Left renal cortex interstitium (tissue), 4 donors: ENCODE measurements around the gene PPP2R2C. TPM values are rescaled to one million over a fixed set of nuclear protein-coding genes. Genes with fewer than 3 reads are reported as not detected.

Source experiments
- DNase-seq, 4 donors: peaks; one replicate each; pipeline ENCODE4 v3.0.0-alpha.2; 2013; ENCODE audit warnings: low read depth in 4 of 4, low spot score in 2 of 4, missing footprints in 1 of 4
- polyA plus RNA-seq, 4 donors: library from polyadenylated mRNA; unstranded; fragments of 120-200 nt; gene quantifications; one replicate each; pipeline ENCODE4 v1.2.1, GENCODE V29; 2013; ENCODE audit not compliant: insufficient read length in 4 of 4

Gene PPP2R2C
- polyA plus RNA-seq, 4 donors: 0.35 to 0.66 (median 0.53) TPM

DNA sequence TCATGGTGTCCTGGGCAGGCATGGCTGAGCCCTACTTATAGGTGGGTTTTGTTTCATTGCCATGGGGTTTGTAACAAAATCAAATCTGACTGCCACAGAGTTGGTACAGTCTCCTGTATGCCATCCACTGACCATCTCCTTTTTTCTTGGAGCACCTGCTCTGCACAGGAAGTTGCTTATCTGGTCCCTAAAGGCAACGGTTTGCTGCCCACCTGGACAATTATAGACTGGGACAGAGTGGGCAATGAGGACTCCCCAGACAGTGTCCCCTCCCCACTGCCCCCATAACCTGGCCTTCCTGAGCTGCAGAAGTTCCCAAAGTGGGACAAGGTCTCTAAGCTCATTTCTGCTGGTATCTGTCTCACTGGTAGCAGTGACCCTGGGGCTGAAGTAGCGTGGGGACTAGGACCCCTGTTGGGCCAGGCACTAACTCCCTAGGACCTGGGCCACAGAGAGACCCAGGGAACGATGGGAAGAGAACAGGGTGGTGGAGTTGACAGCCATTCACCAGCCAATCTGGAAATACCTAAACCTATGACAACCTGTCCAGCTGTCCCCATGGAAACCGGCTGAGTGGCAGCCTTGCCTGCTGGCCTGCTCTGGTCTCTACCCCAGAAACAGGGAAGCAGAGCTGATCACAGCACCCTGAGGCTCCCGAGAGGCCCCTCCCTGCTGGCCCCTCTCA is 138.1 kb downstream of the PPP2R2C start:
- no peak for DNase-seq

DNA sequence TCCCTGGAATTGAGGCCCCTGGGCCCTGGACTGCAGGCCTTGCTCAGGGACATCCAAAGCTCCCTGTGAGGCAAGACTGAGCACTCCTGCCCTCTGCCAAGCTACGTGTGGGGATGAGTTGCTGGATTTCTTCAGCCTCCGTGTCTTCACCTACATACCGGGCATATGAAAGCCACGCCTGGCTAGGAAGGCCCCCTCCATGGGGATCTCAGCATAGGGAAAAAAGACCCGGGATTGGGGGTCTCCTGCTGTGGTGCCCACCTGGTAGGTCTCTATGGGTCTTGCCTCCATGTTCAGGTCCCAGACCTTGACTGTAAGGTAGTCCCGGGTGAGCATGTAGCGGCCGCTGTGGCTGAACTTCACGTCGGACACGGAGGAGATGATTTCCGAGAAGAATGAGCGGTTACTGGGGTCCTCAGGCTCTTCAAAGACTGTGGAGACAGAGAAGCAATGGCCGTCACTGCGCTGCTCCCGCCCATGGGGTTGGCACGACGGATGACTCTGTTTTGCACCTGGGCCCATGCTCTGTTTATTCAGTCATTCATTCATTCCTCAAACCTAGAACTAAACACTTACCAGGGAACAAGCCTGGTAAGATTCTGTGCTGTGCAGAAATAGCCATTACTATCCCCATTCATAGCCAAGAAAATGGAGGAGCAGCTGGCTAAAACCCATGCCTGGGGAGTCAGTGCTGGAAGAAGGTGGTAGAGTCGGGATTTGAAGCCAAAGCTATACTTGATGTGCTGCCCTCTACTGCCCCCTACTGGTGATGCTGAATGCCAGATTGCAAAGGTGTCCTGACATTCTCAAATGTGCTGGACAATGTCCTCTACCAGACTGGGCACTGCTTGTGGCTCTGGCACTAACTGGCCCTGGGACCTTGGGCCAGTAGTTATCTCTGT is 138.9 kb downstream of the PPP2R2C start:
- no peak for DNase-seq

DNA sequence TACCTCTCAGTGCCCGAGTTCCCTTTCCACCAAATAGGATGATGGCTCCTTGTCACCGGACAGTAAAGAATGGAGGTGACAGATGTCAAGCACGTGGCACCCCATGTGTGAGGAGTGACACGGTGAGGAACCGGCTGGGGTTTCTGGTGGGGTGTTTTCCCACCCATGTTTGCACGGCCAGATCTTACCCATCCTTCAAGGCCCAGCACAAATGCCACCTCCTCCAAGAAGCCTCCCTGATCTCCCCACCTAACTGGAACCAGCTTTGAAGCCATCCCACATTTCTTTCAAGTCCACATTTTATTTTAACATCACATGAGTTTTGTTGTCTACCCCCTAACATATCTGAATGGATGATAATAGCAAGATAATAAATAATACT is 139.8 kb downstream of the PPP2R2C start:
- no peak for DNase-seq

DNA sequence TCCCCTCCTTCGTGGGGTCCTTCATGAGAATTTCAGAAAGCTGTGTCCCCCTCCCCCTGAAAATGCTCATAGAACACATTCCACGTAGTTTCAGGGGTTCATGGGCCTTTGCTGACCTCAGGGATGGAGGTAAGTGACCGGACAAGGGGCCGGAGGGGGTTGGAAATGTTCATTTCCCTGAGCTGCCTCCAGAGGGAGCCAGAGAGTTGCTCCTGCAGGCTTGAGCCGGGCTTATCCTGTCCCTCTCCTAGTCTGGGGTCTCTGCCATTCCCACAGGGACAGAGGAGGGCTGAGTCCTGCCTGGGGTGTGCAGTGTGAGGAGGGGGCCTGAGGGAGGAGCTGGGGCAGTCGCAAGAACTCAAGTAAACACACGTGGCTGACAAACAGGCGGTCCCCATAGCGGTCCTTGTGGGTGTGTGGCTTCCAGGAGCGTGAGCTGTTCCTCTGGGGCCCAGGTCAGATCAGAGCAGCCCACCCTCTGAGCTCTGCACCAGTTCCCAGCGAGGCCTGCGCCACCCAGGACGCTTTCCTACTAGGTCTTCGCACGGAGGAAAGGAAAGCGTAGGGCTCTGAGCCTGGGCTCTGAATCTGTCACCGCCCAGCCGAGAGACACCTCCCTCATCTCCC is 140.3 kb downstream of the PPP2R2C start:
- DNase-seq: no peak

DNA sequence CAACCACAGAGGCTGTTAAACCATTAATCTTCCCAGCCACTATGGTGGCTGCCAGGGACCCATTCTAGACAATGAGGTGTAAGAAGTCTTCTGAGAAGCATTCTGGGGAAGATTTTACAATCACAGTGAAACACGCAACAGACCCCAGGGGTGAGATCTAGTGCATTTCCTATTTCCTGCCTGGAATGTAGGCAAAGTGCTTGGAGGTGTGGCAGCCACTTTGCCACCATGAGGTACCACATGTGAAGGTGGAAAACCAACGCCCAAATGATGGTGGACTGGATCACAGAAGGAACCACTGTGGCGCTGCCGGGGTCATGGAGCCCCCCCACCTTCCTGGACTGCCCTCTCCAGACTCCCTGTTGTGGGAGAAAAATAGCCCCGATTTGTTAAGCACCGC is 140.9 kb downstream of the PPP2R2C start:
- DNase-seq: no peak

DNA sequence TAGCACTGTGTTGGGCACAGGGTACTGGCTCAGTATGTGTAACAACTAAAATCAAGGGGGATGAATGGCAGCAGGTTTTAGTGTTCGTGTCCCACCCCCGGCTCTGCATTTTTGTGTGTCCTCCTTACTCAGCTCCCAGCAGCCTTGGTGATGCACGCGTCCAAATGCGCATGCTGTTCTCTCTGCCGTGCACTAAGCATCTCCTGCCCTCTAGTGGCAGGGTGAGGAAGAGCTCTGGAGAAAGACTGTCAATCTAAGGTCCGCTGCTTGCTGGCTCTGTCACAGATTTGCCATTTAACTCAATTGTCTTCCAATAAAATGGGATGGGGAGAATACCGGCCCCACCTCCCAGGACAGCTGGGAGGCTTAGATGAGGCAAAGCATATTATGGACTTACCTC is 141.4 kb downstream of the PPP2R2C start:
- DNase-seq: no peak

DNA sequence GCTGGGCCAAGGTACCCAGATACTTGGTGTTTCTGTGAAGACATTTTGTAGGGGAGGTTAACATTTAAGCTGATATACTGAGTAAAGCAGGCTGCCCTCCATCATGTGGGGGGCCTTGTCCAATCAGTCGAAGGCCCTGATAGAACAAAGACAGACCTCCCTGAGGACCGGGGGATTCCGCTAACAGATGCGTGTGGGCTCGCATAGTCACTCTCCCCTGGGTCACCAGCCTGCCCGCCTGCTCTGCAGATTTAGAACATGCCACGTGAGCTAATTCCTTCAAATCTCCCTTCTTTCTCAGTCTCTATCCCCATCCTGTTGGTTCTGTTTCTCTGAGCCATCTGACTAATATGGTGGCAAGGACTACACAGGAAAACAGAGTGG is 142.0 kb downstream of the PPP2R2C start:
- no peak for DNase-seq

DNA sequence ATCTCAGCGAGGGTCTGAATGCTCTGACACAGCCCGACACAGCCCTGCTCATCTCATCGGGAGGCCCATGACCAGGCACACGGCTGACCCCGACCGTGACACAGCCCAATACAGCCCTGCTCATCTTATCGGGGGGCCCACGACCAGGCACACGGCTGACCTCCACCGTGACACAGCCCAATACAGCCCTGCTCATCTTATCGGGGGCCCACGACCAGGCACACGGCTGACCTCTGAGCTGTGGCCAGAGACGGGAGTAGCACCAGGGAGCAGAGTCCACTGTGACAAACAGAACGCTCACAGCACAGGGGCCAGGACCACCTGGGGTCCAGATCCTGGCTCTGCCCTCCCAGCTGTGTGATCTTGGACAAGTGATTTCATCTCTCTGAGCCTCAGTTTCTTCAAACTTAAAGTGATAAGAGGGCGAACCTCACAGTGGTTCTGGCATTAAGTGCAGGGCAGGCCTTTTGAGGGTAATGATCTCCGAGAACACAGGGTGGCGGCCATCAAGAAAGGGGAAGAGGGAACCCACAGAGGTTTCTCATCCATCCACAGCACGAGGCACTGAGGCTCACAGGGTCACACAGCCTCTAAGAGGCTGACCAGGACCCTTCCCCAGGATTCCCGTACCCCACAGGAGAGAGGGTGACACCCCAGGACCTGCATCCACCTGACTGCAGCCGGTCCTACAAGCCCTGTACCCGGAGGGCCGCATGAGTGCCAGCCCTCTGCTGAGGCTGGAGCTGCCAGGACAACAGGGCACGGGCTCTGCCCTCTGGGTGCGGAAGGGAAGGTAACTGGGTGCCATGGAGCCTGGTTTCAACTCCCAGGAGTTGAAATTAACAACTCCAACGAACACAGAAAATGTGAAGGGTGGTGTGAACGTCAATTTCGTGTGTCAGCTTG is 142.7 kb downstream of the PPP2R2C start:
- DNase-seq: no peak

DNA sequence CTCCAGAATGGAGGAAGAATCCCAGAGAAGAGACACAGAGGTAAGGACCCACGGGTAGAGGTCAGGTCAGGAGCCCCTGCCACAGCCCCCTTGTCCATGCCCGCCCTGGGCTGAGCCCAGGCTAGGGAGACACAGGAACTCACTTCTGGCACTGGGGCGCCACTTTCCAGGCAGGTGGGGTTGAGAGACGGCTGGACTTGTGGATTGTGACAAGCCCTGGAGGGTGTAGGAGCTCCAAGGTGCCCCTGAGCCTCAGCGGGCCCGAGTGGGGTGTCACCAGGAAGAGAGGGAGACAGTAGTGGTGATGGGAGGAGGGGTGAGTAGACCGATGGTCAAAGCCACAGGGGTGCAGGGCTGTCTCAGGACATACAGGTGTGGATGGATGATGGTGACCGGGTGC is 143.9 kb downstream of the PPP2R2C start:
- DNase-seq: no peak

DNA sequence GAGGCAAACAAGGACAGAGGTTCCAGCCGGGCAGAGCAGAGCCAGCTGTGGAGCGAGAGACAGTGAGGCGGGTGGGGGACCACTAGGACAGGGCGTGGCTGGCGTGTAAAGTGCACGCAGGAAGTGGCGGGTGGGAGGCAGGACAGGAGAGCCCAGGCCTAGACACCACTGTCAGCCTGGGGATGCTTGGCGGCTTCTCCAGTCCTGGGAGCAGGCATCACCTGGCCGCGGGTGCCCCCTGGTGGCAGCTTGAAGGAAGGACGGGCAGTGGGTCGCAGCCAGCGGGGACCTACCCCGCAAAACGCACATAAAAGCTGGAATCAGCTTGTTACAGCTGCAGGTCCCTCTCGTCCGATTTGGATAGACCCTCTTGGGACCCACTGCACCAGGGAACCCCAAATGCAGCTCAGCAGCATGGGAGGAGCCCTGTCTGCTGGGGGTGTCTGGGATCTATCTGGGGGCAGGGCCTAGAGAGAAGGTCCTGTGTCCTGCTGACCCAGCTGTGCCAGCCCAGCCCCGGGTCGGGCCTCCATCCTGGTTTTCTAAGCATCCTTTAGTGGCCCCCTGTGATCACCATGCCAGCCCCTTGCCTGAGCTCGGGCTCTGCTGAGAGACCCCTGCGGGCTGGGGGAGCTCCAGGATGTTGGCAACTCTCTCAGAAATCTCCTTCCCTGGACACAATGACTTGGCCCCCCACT is 145.0 kb downstream of the PPP2R2C start:
- DNase-seq: peak in 1 of 4 donors; percentile 51

DNA sequence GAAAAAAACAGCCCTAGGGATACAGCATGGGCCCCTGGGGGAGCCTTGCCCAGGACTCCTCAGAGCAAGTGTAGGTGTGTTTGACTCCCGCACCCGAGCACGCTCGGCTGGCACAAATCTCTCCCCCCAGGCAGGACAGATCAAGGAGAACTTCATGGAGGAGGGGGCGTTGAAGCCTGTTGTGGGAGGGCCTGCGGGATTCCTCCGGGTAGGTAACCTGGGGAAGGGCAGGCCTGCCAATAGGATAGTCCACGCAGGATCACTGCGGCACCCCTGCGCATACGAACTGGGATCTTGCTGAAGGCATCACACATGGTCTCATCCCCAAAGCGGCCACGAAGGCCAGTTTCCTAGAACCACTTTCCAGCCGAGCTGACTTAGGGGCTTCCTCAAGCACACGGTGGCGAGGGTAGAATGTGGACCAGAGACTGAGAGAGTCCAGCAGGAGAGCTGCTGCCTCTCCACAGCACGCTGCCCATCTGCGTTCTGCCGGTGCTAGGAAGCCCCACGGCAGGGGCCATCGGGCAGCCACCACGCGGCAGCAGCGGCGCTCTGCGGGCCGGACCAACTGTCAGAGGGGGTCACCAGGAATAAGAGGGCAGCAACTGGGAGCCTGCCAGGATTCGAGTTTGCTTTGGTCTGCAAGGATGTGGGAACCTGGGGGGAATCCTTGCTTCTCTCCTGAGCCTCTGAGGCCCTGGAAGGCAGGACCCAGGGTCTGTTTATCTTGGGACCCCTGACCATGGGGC is 145.9 kb downstream of the PPP2R2C start:
- DNase-seq: no peak

DNA sequence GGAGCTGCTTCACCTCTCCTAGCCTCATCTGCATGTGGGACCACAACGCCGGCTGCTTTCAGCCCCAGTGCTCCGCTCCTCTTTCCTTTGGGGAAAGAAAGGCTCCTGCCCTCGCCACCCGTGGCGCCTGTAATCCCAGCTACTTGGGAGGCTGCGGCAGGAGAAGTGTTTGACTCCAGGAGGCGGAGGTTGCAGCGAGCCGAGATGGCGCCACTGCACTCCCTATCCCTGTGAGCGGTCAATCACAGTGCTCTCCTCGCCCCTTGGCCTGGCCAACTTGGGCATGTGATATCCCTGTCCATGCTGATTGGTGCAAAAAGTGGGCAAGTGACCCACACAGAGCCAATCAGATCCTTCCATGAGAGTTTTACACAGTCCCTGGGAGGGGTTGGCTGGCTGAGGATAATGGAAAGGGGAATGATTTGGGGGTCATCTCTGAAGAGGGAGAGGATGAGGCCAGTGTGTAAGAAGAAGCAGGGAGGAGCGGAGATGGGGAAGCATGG is 146.6 kb downstream of the PPP2R2C start:
- no peak for DNase-seq

DNA sequence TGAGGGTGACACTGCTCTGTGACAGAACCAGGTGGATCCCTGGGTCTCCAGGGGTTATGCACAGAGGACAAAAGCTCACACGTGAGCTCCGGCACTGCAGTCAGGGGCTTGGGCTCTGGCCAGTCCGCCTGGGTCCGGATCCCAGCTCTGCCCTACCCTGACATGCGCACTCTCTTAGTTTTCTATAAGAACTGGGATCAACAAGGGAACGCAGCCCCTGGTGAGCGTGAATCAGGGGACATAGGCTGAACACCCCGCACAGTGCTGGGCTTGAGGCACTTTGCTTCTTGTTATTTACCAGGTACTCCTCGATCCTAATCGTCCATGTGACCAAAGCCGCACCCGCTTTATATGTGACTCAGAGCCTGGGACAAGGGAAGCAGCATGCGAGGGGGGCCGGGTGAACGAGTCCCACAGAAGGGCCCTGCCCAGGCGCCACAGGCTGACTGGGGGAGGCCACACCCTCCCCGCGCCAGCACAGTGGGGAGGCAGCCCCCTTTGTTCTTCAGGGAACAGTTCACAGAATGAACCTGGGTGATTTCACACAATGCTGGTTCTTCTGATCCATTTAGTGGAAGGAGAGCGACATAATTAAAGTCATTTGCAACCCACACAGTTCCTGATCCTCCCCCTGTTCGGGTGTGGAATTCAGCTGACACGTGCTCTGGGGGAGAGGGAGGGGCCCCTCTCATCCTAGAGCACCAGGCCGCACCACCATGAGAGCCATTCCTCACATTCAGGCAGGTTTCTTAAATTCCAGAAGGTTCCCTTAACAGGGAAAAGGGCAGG is 147.2 kb downstream of the PPP2R2C start:
- no peak for DNase-seq

DNA sequence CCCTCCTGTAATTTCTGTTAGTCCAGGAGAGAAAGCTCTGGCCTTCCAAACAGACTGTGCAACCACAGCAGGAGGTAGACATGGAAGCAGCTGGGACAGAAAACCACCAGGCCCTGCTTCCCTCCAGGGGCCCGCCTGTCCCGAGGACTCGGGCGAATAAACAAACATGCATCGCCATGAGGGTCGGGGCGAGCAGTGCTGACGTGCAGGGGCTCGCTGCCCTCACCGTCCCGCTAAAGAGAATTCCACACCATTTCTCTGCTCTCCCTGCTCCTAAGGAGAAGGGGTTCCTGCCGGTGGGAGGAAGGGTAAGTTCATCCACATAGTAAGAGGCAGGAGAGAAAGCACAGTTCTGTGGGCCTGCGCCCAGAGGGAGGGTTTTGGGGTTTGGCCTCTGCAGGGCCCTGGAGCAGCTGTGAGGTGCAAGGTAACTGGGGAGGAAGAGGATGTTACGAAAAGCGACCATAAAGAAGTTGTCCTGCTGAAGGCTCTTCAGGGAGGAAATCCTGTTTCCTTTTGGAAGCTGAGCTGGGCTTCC is 147.9 kb downstream of the PPP2R2C start:
- no peak for DNase-seq

DNA sequence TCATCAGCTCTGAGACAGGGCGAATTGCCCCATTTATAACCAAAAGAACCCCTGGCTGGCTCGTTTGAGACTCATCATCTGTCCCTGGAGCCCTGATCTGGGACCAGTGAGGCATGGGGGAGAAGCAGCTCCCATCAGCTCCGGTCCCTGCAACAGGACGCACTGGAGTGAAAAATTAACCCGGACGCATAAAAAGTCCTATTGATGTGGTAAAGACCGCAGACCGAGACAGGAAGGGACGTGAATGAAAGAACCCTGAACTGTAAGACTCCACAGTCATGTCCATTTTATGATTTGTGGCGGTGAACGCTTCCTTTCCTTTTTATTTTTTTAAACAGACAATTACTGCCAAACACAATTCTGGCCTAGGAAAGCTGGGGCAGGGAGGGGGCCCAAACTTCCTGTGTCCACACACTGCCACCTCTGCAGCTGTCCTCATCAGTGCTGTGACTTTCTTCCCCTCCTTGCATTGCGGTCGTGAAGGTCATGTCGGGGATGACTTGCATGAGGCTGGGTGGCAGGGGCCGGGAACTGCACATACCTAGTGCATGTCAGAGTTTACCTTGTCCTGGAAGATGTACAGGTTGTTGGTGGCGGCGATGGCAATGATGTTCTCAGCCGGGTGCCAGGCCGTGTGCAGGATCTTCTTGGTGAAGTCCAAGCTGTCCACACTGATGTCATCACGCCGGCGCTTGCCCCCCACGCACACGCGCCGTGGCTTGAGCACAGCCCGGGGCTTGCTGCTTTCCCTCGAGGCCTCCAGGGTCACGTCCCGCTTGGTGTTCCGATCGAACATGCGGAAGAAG is 149.4 kb downstream of the PPP2R2C start:
- DNase-seq: no peak

DNA sequence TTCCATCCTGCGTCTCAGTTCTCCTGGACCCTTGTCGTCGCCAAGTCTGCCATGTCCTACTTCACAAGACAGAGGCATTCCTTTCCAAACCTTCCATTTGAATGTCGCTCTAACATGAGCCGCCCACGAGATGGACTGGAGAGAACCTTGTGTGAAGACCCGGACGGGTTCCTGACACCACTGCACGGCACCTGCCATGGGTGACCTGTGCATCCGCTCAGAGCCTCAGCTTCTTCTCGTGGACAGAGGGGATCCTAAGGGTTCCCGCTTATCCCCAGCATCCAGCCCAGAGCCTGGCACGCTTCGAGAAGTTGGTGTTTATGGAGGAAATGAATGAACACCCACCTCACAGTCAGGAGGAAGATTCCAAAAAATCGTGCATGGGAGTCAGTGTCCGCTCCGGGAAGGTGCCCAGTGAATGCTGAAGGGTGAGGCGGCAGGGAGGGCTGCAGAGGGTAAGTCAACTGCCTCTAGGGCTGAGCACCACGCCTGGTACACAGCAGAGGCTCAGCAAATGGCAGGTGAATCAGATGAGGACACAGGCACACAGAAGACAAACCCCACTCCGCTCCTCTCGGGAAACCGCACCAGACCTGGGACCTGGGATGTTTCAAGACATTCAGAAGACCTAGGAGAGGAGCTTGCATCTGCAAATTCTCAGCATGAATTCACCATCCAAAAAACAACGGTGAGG is 150.2 kb downstream of the PPP2R2C start:
- no peak for DNase-seq

DNA sequence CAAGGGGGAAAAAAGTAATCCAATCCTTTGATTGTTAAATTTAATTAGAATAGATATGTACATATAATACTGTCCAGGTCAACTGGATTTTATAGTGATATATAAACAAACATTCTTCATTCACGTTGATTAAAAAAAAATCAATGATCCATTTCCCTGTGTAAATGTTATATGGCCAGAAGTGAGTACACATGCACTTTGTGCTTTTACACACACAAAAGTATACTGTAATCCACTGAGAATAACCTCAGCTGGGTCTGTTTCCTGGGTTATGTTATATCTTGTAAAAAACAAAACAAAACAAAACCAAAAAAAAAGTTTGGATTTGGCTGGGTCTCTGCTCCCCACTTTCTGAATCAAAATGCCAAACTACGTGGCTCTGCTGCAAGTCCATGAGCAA is 151.1 kb downstream of the PPP2R2C start:
- no peak for DNase-seq
